GM12892 (cell line): Measurements from ENCODE around the gene OTUB2.

Source experiments
- POLR2A ChIP-seq: IDR thresholded peaks from 2 replicates; pipeline ENCODE4 v1.6.1; 2011; ENCODE audit warnings: low read depth, low read length, control low read depth
- POLR2AphosphoS5 ChIP-seq: IDR thresholded peaks from 2 replicates; pipeline ENCODE4 v1.6.1; 2011; ENCODE audit warnings: low read depth, low read length, control low read depth
- TAF1 ChIP-seq: IDR thresholded peaks from 2 replicates; pipeline ENCODE4 v1.6.1; 2011; ENCODE audit warnings: low read depth, mild to moderate bottlenecking, control low read depth, low read length, borderline replicate concordance

- TF ChIP-seq POLR2AphosphoS5 (no peak), TAF1 (no peak), POLR2A (no peak)
Observed at GRCh38 chr14:94027566-94028449, 1.7 kb downstream of the OTUB2 start.
